ENCODE data around the gene SRSF6. TPM values are rescaled to one million over a fixed set of nuclear protein-coding genes. Genes with fewer than 3 reads are reported as not detected.
"Not testable (repeated sequence)": the region's sequence is repeated elsewhere in the genome, so short reads cannot be mapped to it uniquely, and the experiment has no call there.

Gene SRSF6
- total RNA-seq, 1 donor from 2014 or later: 63.6 TPM

DNA sequence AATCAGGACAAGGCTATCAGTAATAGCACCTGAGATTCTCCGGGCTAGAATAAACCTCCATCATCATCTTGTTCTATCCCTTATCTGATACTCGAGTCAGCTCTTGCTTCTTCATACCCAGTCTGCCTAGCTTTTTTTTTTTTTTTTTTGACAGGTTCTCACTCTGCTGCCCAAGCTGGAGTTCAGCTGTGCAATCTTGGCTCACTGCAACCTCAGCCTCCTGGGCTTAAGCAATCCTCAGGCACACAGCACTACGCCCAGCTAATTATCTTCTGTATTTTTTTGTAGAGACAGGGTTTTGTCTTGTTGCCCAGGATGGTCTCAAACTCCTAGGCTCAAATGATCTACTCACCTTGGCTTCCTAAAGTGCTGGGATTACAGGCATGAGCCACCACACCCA lies 19.5 kb downstream of the SRSF6 start:
- DNase-seq: no peak

DNA sequence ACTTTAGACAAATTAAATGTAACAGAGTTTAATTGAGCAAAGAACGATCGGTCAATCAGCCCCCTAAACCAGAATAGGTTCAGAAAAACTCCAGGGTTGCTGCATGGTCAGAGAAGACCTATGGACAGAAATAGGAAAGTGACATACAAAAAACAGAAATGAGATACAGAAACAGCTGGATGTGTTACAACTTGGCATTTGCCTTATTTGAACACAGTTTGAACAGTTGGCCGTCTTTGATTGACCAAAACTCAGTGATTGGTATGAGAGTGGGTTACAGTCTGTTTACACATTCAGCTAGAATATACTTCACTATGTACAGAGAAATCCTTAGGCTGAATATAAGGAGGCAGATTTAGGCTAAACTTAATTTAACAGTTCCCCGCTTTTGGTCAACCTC lies 19.9 kb downstream of the SRSF6 start:
- DNase-seq: no peak

DNA sequence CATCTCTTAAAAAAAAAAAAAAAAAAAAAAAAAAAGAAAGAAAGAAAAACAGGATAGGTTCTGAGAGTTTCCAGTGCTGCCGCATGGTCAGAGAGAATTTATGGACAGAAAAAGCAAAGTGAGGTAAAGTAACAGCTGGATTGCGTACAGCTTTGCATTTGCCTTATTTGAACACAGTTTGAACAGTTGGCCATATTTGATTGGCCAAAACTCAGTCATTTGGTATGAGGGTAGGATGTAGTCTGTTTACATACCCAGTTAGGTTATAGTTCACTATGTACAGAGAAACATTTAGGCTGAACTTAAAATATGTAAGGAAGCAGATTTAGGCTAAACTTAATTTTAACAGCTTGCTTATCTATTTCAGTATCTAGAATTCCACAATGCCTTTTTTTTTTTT lies 32.3 kb downstream of the SRSF6 start:
- no peak for DNase-seq

DNA sequence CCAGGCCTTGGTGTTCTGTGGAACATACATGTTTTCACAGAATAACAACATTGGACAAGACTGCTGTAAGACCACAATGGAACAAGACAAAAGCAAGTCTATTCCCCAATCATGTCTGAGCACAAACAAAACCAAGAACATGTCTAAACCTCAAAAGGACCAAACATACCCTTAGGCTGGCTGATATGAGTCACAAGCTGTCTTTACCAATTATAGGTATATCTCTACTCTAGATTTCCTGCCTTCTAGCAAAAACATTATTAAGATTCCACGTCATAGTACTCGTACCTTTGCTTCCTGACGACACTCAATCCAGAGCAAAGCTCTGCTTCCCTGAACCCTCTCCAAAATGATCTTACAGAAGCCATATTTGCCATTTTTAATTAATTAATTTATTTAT lies 34.4 kb downstream of the SRSF6 start:
- DNase-seq: no peak

DNA sequence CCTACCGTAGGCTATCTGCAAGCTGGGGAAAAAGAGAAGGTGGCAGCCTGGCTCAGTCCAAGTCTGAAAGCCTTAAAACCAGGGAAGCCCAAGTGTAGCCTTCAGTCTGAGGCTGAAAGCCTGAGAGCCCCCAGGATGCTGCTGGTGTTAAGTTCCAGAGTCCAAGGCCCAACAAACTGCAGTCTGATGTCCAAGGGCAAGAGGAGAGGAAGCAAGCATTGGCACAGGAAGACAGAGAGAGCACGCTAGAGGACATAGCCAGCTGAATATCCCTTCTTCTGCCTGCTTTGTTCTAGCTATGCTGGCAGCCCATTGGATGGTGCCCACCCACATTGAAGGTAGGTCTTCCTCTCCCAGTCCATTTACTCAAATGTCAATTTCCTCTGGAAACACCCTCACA lies 37.7 kb downstream of the SRSF6 start:
- DNase-seq: no peak

DNA sequence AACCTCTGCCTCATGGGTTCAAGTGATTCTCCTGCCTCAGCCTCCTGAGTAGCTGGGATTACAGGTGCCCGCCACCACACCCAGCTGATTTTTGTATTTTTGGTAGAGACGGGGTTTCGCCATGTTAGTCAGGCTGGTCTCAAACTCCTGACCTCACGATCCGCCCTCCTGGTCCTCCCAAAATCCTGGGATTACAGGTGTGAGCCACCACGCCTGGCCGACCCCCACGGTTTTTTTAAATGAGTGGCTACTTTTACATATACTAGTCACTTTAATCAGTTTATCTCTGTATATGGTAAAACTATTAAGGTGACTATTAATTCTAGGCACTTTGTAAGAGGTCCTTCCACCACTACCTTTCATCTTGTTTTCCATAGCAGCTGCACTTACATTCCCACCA lies 44.3 kb downstream of the SRSF6 start:
- not testable (repeated sequence) for DNase-seq

DNA sequence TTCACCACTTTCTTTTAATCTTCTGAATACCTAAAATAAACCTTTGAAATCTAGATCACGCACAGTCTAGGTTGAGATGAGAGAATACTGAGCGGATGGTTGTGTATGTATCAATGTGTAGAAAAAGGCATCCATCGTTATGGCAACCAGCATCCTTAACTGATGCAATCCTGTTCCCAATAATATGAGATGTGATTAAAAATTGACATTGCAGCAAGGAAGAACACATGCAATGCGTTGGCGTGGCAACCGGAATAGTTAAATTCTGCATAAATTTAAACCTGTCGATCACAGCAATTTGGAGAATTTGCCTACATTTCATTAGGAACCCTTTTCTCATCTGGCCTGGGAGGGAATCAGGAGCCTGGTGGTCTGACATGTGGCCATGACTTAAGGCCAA lies 48.5 kb downstream of the SRSF6 start:
- no peak for DNase-seq

DNA sequence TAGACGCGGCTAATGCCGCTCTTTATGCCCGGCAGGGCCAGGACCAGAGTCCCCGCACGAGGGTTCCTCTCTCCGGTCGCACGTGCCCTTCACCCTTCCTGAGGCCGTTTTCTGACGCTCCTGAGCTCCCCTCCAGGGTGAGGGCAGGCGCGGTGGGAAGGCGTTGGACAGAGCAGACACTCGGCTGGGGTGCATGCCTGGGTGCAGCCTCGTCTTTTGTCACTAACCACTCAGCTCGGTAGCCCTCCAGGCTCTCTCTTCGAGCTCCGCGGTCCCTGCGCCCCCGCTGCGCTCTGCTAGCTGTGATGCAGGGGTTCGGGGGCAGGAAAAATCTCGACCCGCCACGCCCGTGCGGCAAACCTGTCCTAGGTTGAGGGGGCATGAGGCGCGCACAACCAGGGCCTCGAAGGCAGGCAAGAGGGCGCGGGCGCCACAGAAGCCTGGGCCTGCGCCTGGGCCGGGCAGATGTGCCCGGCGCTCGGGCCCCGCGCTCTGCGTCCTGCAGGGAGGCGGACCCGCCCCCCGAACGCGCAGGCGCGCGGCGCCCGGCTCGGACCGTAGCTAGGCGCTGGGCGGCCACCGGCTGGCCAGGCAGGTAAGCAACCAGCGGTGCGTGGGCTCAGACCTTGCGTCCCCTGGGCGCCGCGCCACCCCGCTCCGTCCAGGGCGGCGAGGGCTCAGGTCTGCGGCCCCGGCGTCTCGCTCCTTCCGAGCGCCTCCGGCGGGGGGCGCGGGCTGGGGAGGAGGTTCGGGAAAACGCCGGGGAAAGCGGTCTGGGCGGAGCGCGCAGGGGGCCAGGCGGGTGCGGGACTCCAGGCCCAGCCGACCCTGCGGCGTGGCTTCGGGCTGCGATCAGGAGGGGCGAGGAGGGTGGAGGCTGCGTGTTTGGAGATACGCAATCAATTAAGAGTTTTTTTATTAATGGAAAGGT lies 49.7 kb downstream of the SRSF6 start, which contains the start of gene L3MBTL1:
TSS of gene L3MBTL1 (plus strand) at position 548 of the 931 bp plus-strand sequence. CDS start 5,807 bp downstream, outside the sequence.
- DNase-seq: no peak

DNA sequence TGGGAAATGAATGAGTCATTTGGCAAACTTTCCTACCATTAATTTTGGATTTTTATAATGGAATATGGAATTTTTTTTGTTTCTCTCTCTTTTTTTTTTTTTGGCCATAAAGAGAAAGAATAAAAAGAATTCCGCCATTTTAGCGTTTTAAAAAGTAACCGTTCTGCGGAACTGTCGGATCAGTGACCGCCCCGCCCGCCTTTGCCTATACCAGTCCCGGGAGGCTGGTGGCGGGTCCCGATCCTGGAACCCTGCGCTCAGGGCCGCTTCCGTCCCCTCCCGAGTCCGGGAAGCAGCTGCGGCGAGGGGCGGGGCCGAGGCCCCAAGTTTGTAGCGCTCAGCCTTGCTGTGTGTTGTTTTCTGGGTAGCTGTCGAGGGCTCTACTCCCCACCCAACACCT lies 50.4 kb downstream of the SRSF6 start:
- no peak for DNase-seq

DNA sequence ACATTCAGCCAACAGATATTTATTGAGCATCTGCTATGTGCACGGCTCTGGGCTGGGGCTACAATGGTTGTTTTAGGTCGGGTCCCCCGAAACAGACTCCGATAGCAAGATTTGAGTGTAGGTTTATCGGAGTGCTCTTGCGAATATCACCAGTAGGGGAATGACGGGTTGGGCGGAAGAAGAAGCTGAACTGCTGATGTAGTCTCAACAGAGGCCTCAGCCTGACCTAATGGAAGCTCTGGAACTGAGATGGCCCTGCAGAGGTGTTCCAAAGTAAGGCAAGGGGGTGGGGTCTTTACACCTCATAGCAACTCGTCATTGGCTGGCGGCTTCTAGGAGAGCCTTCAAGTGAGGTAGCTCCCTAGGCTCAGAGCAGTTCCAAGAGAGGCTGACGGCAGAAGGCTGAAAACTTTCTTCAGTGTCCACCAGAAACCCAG lies 50.9 kb downstream of the SRSF6 start:
- no peak for DNase-seq

DNA sequence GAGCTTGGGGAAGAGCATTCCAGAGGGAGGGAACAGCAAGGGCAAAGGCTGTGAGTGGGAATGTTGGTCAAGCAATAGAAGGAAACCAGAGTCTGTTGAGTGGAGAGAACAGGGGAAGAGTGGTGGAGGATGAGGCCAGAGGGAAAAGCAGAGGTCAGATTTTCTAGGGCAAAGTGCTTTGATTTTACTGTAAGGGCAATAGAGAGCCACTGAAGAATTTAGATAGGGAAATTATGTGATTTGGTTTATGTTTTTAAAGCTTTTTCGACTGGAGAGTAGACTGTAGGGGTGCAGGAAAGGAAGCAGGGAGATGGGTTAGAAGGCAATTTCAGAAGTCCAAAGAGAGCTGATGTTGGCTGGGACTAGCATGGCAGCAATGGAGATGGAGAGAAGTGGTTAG lies 54.2 kb downstream of the SRSF6 start:
- no peak for DNase-seq

DNA sequence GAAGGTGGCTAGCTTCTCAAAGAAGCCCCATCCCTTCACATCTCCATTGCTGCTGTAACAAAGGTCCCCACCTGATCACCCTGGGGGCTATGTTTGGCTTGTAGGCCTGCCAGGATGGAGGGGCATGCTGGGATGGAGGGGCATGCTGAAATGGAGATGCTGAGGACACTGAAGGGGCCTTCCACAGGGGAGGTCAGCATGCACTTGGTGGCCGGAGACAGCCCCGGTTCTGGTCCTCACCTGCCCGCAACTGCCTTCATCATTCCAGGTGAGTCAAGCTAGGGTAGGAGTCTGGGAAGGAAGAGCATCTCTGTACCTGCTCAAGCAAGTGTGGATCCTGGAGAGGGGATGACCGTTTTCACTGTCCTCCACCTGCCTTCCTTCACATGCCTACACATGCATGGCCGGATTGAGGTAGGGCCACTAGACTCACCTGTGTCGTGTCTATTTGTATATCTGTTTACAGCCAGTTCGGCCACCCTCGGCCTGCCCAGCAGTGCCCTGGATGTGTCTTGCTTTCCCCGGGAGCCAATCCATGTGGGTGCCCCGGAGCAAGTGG lies 55.8 kb downstream of the SRSF6 start:
- DNase-seq: no peak

Small RNAs within 50 kb of the gene (small RNA-seq; reads per million reads assigned to genes)
- gene RF00019 (ENCODE audit: low replicate concordance): not detected
- not detected for gene RNU6-1251P (ENCODE audit: low replicate concordance)

Other genes starting within 250 kb of the SRSF6 start
- gene L3MBTL1, start 49.8 kb downstream of the SRSF6 start, total RNA-seq: 10.1 TPM
- 8.3 TPM for gene SGK2, start 101.1 kb downstream of the SRSF6 start, total RNA-seq
- 37.3 TPM for gene IFT52, start 133.0 kb downstream of the SRSF6 start, total RNA-seq
- 4.2 TPM for gene MYBL2, start 209.2 kb downstream of the SRSF6 start, total RNA-seq

Measured in skin of body (tissue), 3 donors.